T-helper 9 cell (primary cell): Measurements from ENCODE around the gene BBOX1.
"Not testable (repeated sequence)": the region's sequence is repeated elsewhere in the genome, so short reads cannot be mapped to it uniquely, and the experiment has no call there.

Experiments used
- DNase-seq: peaks from one replicate; pipeline ENCODE4 v3.0.0-alpha.2; 2020

Gene BBOX1

DNA sequence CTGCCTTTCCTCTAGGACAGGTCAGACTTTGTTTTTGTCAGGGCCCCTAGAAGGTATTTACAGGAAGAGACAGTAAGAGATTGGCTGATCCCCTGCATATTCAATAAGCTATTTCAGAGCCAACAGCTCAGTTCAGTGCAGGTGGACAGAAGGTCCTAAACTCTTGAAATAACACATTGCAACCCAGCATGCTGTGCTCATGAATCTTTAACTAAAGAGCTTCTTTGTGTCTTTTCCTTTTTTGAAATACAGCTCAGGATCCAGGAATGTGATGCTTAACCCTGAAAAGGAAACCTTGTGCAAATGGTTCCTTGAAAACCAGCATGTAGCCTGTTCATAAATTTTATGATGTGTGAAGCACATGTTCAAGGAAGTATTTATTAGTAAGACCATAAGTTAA, 43.9 kb downstream of the BBOX1 start:
- no peak for DNase-seq

DNA sequence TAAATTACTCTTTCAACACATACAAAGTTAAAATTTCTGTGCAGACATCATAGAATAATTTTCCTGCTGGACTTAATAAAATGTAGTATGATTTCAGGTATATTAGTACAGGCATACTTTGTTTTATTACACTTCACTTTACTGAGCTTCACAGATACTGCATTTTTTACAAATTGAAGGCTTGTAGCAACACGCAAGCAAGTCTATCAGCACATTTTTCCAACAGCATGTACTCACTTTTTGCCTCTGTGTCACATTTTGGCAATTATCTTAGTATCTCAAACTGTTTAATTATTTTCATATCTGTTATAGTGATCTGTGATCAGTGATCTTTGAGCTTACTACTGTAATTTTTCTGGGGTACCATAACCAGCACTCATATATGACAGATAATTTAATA, 44.5 kb downstream of the BBOX1 start:
- no peak for DNase-seq

DNA sequence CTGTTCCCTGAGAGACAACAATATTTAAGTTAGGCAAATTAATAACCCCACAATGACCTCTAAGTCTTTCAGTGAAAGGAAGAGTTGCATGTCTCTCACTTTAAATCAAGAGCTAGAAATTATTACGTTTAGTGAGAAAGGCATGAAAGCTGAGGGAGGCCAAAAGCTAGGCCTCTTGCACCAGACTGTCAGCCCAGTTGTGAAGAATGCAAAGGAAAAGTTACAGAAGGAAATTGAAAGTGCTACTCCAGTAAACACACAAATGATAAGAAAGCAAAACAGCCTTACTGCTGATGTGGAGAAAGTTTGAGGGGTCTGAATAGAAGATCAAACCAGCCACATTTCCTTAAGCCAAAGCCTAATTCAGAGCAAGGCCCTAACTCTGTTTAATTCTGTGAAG, 45.0 kb downstream of the BBOX1 start:
- no peak for DNase-seq

DNA sequence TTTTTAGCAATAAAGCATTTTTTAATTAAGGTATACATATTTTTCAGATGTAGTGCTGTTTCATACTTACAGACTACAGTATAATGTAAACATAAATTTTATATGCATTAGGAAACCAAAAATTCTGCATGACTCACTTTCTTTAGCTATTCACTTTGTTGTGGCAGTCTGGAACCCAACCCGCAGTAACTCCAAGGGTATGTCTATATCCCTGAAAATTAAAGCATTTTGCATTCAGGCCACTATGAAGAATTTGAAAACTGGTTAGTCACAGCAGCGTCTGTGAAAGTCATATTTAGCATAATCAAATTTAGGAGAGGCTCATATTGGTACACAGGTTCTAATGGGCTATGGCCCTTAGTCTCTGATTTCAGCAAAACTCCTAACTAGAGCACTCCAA, 46.8 kb downstream of the BBOX1 start:
- DNase-seq: no peak

DNA sequence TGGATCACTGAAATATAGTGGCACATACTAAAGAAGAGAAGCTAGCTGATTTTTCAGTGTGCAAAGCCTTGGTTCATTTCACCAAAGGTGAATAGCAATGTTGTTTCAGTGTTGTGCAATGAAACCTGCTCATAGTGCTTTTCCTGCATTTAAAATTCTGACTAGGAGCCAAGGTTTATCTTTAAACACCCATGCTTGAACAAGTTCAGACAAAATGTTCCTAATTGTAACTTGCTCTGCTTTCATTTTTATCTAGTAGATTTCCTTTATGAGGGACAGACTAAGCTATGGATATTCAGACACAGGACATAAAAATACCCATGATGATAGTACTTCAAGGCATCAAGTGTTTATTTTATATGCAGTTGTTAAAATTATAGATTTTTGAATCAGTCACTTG, 47.7 kb downstream of the BBOX1 start:
- DNase-seq: no peak

DNA sequence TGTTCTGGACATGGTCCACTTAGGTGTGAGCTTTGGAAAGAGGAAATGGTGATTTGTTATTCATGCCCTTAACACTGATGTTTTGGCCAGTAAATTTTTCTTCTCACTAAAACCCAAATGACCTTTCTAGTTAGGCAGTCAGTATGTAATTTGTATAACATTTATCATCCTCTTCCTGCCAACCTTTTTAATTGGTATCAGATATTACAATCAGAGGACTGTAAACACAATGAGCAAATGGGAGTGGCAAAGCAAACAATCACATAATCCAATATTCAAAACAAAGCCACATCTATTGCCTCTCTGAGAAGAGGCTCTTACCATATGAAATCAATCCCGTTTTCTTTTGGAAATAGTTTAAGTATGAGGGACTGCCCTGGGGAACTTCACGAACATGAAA, 49.1 kb downstream of the BBOX1 start:
- no peak for DNase-seq

DNA sequence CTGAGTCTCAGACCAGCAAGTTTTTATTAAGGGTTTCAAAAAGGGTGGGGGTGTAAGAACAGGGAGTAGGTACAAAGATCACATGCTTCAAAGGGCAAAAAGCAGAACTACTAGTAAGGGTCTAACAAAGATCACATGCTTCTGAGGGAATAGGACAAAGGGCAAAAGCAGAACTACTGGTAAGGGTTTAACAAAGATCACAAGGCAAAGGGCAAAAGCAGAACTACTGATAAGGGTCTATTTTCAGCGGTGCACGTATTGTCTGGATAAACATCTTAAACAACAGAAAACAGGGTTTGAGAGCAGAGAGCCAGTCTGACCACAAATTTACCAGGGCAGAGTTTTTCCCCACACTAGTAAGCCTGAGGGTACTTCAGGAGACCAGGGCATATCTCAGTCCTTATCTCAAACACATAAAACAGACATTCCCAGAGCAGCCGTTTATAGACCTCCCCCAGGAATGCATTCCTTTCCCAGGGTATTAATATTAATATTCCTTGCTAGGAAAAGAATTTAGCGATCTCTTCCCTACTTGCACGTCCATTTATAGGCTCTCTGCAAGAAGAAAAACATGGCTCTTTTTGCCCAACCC, 49.8 kb downstream of the BBOX1 start:
- DNase-seq: not testable (repeated sequence)

DNA sequence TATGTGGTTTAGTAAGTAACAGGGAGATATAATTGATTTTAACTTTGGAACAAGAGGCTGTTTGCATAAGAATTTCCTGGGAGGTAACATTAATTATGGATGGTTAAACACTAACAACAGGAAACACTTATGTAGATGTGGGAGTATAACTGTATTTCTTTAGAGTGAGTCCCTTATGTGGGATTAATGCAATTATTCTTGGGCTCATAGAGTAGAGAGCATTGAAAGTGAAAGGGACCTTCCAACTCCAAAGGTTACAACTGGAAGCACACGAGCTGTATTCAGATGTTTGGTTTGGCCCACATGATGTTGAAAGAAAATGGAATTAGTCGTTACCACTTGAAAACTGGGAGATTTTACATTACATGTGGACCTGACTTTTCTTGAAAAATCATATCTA, 53.5 kb downstream of the BBOX1 start:
- no peak for DNase-seq

DNA sequence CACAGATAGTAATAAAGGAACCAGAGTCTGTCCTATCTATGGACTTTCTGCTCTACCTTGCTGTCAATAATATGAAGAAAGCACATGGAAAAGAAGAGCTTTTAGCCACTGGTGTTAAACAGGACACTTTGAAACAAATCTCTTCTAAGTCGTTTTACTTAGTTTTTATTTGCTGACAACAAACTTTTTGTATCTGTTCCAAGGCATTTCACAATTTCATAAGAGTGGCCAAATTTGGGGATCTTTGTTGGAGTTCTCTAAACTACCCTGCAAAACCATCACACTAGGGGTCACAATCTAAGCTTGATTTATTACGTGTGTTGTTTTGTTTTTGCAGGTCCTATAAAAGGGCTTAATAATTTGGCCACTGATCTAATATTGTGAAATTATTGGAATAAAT, 54.4 kb downstream of the BBOX1 start:
- DNase-seq: no peak

DNA sequence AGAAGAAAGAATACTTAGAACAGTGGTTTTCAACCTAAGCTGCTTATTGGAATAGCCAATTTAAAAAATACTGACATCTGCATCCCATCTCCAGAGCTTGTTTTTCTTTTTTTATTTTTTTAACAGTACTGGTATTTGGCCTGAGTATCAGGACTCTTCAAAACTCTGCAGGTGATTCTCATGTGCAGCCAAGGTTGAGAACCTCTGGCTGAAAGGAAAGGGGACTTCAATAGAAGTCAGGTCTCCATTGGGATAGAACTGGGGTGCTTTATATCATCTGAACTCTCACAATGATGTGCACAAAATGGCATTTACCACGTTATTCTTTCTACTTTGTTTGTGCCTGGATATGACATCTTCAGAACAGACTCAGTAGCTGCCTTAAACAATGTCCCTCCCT, 55.3 kb downstream of the BBOX1 start:
- no peak for DNase-seq

DNA sequence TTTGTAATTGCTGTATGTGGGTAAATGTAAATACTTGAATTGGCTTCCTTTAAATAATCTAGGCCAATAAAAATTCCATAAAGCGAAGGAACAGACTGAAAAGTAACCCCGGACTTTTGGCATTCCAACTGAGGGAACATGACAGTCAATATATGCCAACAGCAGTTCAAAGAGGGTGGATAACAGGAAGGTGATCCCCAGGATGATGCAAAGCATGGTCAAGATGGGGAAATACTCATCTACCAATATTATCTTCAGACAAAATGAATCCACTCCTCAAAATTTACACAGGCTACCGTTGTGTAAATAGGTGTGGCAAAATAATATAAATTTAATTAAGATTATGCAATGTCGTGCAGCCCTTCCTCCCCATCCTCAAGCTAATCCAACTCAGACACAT, 56.9 kb downstream of the BBOX1 start:
- DNase-seq: no peak

DNA sequence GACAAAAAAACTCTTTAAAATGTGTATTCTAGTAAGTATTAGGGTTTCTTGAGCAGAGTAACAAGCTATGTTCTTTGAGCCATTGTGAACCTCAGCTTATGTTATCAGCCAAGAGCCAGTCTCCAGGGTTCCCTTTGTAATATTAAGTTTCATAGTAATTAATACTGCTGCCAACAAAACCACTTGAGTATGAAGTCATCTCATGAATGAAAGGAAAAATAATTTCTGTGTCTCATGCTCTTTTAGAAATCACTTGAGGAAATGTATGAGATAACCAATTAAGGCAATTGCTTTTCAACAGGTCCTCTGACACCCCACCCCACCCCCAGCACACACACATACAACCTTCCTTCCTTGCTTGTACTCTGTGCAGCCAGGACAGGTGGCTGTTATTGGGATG, 59.9 kb downstream of the BBOX1 start:
- no peak for DNase-seq

DNA sequence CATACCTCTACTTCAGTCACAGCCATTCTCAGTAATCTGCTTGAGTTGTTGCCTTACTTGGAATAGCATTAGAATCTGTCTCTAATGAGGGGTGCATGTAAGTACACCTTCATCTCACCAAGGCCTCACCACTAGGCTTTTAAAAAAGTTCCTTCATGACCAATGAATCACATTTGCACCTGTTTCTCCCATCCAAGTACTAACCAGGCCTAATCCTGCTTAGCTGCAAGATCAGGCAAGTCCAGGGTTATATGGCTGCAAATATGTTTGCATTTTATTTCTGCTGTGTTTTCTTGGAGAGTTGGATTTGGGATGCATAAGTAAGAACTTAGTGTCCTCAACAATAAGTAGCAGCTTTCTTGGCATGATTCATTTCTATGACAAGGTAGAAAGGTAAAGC, 66.9 kb downstream of the BBOX1 start:
- DNase-seq: no peak

DNA sequence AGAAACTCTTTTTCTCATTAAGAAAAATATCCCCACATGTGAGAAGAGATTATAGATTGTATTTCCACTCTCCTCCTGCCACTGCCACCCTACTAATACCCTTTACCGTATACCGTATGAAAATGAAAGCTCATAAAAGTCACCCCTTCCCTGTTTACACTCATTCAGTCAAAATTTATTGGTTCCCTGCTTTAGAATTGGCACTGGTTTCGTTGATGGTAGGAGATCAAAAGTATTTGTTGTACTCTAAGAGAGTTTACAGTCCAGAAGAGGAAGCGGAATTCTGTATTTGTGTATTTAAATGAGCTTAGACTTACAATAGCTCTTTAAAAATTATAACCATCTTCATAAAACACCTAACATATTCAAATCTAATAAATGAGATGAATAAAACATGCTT, 68.2 kb downstream of the BBOX1 start:
- DNase-seq: no peak

DNA sequence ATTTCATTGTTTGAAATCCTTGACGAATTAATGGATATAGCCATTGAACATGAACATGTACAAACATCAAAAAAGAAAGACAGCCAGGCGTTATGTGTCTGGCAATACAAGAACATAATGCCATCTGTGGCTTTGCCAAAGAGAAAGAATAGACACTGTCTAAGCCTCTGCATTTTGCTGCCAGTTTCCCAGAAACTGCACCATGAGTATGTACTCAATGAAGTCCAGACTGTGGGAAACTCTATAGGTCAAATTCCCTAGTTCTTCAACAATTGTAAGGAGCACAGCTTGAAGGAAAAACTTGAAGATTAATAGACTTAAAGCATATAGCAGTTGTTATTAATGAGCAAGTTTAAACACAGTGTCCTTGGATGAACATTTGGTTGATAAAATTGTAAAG, 71.3 kb downstream of the BBOX1 start:
- DNase-seq: no peak

DNA sequence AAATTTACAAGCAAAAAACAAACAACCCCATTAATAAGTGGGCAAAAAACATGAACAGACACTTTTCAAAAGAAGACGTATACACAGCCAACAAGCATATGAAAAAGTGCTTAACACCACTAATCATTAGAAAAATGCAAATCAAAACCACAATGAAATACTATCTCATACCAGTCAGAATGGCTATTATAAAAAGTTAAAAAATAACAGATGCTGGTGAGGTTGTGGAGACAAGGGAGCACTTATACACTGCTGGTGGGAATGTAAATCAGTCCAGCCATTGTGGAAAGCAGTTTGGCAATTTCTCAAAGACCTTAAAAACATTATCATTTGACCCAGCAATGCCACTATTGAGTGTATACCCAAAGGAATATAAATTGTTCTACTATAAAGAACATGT, 72.3 kb downstream of the BBOX1 start:
- no peak for DNase-seq

DNA sequence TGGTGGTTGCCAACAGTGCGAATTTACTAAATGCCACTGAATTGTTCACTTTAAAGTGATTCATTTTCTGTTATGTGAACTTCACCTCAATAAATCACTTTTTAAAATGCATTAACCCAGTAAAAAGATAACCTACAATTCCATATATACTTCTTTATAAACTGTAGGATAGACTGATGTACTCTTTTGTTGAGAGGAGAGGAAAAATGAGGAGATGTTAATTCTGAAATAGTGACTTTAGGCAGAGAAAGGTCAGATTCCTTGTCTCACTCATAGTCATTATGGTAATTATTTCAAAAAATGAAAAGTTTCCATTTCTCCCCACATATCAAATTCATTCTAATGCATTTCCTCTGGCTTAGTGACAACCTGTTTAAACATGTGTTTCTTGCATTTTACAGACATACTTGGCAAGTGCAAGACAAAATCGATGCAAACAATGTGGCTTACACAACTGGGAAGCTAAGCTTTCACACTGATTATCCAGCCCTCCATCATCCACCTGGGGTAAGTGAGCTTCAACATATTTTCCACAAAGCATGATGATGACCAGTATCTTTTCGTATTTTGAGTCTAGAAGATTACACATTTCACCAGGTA, 74.5 kb downstream of the BBOX1 start:
- DNase-seq: no peak

DNA sequence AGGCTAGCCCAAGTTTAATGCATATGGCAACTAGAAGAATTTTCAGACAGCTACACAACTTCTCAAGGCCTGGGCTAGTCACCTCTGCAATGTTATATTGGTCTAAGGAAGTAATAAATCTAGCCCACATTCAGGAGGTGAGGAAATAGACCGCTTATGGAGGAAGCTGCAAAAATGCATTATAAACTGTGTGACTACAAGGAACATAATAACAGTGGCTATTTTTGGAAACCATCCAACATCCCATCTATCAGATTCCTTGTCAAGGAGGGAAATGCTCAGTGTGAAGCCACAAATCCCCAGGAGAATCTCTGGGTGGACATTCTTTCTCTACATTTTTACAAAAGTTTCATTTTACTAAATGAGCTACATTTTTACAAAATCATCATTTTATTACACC, 76.1 kb downstream of the BBOX1 start:
- DNase-seq: no peak

DNA sequence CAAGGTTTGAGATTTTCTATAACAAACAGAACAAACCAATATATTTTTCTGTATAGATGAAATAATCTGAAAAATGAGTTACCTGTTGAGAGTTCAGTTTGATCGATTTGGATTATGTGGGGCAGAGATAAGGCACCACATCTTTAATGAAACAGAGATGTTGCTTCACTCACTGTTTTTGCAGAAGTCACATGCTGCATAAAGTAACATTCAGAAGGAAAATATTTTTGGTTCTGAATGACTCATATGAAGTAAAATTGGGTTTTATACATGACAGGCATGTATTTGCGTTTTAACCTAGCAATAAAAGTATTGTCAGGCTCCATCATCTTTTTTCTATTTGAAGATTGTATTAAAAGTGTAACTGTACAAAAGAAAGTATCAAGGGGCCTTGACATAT, 77.8 kb downstream of the BBOX1 start:
- DNase-seq: no peak

DNA sequence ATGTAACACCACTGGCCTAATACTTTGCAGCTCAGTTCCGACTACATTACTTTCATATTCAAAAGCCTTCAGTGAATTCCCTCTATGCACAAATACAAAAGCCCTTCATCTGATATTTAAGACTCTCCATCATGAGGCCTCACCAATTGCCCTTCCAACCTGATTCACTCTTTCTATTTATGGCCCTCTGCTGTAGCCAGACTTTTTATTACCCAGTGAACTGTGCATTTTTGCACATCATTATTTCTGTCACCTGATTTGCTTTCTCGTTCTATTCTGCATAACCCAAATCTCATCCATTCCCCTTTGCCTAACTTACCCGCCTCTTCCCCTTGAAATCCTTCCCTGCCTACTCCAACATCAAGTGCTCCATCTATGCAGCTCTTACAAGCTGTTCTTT, 78.3 kb downstream of the BBOX1 start:
- DNase-seq: no peak

DNA sequence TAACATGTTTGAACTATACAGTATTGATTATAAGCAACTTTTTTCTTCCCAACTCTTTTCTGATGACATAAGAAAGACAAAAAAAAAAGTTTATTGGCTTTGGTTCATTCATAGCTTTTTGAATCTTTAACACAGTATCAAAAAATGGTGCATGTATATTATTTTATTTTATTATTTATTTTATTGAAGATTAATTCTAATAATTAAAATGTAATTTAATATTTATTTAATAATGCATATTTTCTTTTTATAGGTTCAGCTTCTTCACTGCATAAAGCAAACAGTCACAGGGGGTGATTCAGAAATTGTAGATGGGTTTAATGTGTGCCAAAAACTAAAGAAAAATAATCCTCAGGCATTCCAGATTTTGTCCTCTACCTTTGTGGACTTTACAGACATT, 78.8 kb downstream of the BBOX1 start:
- no peak for DNase-seq

DNA sequence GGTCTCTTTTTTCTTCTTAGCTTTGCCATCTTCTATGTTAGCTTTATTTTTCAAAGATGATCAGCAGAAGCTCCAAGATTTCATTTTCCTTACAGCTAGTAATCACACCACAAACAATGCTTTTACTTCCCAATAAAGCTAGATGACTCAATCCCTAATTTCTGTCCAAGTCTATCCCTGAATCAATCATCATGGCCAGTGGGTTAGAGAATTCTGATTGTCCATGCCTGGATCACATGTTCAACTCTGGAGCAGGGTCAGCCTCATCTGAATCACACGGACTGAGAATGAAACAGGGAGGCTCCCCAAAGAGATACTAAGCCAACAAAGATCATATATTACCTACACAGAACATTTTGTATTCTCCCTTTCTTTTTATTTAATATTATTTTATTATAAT, 79.6 kb downstream of the BBOX1 start:
- DNase-seq: no peak

DNA sequence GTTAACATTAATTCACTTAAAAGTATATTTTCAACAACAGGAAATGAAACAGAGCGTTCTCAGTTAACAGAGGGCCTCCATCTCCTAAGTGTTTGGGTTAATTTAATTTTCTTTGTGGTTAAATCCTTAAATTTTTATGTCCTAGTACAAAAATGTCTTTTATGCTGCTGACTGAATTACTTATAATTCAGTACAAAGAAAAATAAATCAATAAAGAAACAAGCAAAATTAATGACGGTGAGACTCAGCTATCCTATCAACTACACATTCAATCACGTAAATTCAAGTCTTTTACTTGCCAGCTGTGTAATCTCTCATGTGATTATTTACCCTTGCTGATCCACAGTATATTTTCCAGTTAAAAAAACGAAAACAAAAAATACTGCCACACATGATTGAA, 81.4 kb downstream of the BBOX1 start:
- no peak for DNase-seq

DNA sequence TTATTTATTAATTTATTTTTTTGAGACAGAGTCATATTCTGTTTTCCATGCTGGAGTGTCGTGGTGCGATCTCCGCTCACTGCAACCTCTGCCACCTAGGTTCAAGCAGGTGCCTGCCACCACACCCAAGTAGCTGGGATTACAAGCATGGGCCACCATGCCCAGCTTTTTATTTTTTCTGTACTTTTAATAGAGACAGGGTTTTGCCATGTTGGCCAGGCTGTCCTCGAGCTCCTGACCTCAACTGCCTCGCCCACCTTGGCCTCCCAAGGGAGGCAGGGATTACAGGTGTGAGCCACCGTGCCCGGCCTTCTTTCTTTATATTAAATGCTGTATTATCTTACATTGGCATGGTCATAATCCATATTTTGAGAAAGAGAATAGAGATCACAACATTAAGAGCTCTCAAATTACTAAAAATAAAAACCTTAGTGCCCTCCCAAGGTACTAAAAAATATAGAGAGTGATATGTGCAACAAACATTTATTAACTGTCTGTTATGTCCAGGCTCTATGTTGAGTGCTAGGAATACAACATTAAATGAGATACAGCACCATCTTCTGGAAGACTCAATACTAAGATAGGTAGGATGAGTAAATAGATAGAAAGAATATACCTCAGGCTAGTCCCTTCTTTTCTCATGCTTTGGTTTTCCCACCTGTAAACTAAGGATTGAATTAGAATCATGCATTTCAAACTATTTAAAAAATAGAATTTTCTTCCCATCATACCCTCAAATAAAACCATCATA, 84.1 kb downstream of the BBOX1 start:
- no peak for DNase-seq

DNA sequence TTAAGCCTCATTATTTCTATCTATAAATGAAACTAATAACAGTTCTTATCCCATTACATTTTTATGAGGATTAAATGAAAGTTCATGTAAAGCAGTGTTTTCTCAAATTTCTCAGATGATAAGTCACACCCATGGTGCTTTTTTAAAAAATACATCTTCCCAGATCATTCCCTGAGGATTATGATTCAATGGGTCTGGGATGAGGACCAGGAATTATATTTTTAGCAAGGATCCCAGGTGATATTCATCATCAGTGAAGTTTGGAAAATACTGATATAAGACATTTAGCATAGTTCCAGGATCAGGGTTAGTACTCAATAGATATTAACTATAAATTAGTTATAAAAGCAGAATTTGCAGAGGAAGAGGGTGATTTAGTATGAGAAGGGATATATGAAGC, 89.1 kb downstream of the BBOX1 start:
- no peak for DNase-seq
